Aorta (tissue), 5 donors: ENCODE data around the gene TCEA3. TPM values are rescaled to one million over a fixed set of nuclear protein-coding genes. Genes with fewer than 3 reads are reported as not detected.

Experiments
- ATAC-seq: fragments of 200-7000 bp; cut with Tn5 transposase; one replicate; pipeline ENCODE4 v1.9.1; 2022; ENCODE audit warnings: moderate library complexity; ENCODE audit not compliant: low FRiP score
- DNase-seq, 2 donors: peaks; one replicate each; pipeline ENCODE4 v3.0.0-alpha.2; 2020
- H3K27ac ChIP-seq, 2 donors: one replicate each; pipeline ENCODE4 v1.5.1; 2013; ENCODE audit warnings: low read length in 2 of 2, mild to moderate bottlenecking in 2 of 2, moderate library complexity in 2 of 2, control low read depth in 1 of 2, inconsistent platforms in 1 of 2, low read depth in 1 of 2
- H3K27me3 ChIP-seq, 2 donors: one replicate each; pipeline ENCODE4 v1.6.1; 2013; ENCODE audit warnings: control low read depth in 1 of 2, low read length in 1 of 2, mild to moderate bottlenecking in 1 of 2, moderate library complexity in 1 of 2; ENCODE audit not compliant: insufficient read depth in 2 of 2, control insufficient read depth in 1 of 2
- H3K36me3 ChIP-seq, 2 donors: one replicate each; pipeline ENCODE4 v1.6.1; 2013; ENCODE audit warnings: control low read depth in 1 of 2, low read length in 1 of 2, mild to moderate bottlenecking in 1 of 2; ENCODE audit not compliant: insufficient read depth in 2 of 2, control insufficient read depth in 1 of 2
- H3K4me1 ChIP-seq, 2 donors: one replicate each; pipeline ENCODE4 v1.6.1; 2013; ENCODE audit warnings: low read length in 2 of 2, control low read depth in 1 of 2, mild to moderate bottlenecking in 1 of 2, moderate library complexity in 1 of 2; ENCODE audit not compliant: insufficient read depth in 2 of 2, control insufficient read depth in 1 of 2
- H3K4me3 ChIP-seq, 2 donors: one replicate each; pipeline ENCODE4 v1.5.1; 2013; ENCODE audit warnings: low read length in 2 of 2, control low read depth in 1 of 2, mild to moderate bottlenecking in 1 of 2
- H3K9me3 ChIP-seq: one replicate; pipeline ENCODE4 v1.6.1; 2013; ENCODE audit warnings: mild to moderate bottlenecking, low read length; ENCODE audit not compliant: control insufficient read depth
- WGBS, 2 donors: extraction: QIAGEN DNeasy Blood & Tissue Kit; methylation state at CpG; one replicate each; pipeline ENCODE4 v1.1.7; 2013; 5-methylcytosine and 5-hydroxymethylcytosine counted together
- intact Hi-C, 2 donors: fragments of 100-400 bp; cut with DNase I; formaldehyde crosslinking; loops; one replicate each; pipeline versions ENCODE4 v1.14.2 to v1.15.0; 2022
- polyA plus RNA-seq, 2 donors: library from polyadenylated mRNA; stranded (reverse); fragments of 200-250 nt; gene quantifications; one replicate each; pipeline ENCODE4 v1.2.3, GENCODE V29; 2013
- total RNA-seq, 2 donors: library from RNA; stranded (reverse); fragmentation: NEBNext Ultra II Directional; extraction: Animal tissue kit (Norgen Biotek cat#: 25700); gene quantifications; one replicate each; pipeline ENCODE4 v1.2.1, GENCODE V29; 2021
- donor health status: healthy with polysubstance abuse.
- donor health status: Bipolar disorder and iron deficiency.
- donor health status: DM: no; HTN: no; CAD: no.
- donor health status: DM: no; HTN: no; CAD: no.
- donor health status: DM: yes; HTN: yes; CAD: no.

Gene TCEA3
- total and polyA plus RNA-seq, 4 donors, result 25.7 to 51.3 (median 34.2) TPM

GRCh38 chr1:23396380-23396779, 28.2 kb downstream of the TCEA3 start:
- Histone ChIP-seq H3K27me3 (no peaks in the 10 kb centered on the region), H3K27ac (no peak overlapping the region), H3K4me3 (no peak overlapping the region), H3K9me3 (no peaks in the 10 kb centered on the region), H3K4me1 (no peaks in the 10 kb centered on the region), H3K36me3 (peaks cover 0 to 2% of the 10 kb centered on the region in 2 donors)
- ATAC-seq (no peak), DNase-seq (no peak)
- intact Hi-C loops, result no loop called here
- WGBS, 2 donors, result 96 to 97% methylated on average over 2 of the region's 2 CpGs

- intact Hi-C loops, result no loop called here
- H3K36me3 ChIP-seq, result peaks cover 0 to 2% of the 10 kb centered on the region in 2 donors
- no peak overlapping the region for H3K4me3 ChIP-seq
- 88 to 89% methylated on average over 4 of the region's 4 CpGs for WGBS, 2 donors
- DNase-seq (no peak), ATAC-seq (no peak)
- H3K27ac ChIP-seq, result no peak overlapping the region
- H3K4me1 ChIP-seq, result no peaks in the 10 kb centered on the region
- no peaks in the 10 kb centered on the region for H3K9me3 ChIP-seq
- no peaks in the 10 kb centered on the region for H3K27me3 ChIP-seq
These were observed 28.7 kb downstream of the TCEA3 start for GRCh38 chr1:23395849-23396248.

GRCh38 chr1:23395154-23395724, 29.3 kb downstream of the TCEA3 start:
- ATAC-seq (peak; percentile 60), DNase-seq (no peak)
- no peaks in the 10 kb centered on the region for H3K27me3 ChIP-seq
- WGBS, 2 donors, result 58 to 64% methylated on average over 8 of the region's 8 CpGs
- peaks cover 0 to 2% of the 10 kb centered on the region in 2 donors for H3K36me3 ChIP-seq
- intact Hi-C loops, result no loop called here
- H3K4me1 ChIP-seq, result no peaks in the 10 kb centered on the region
- H3K4me3 ChIP-seq, result no peak overlapping the region
- no peak overlapping the region for H3K27ac ChIP-seq
- no peaks in the 10 kb centered on the region for H3K9me3 ChIP-seq

GRCh38 chr1:23394684-23395083, 29.9 kb downstream of the TCEA3 start:
- Histone ChIP-seq H3K27ac (no peak overlapping the region), H3K4me1 (no peaks in the 10 kb centered on the region), H3K9me3 (no peaks in the 10 kb centered on the region), H3K4me3 (no peak overlapping the region), H3K36me3 (peaks cover 0 to 2% of the 10 kb centered on the region in 2 donors), H3K27me3 (no peaks in the 10 kb centered on the region)
- DNase-seq, result peak; percentile 89 to 90
- ATAC-seq, result peak; percentile 89
- WGBS, 2 donors, result 38 to 40% methylated on average over 7 of the region's 7 CpGs
- intact Hi-C loops, result no loop called here

DNA sequence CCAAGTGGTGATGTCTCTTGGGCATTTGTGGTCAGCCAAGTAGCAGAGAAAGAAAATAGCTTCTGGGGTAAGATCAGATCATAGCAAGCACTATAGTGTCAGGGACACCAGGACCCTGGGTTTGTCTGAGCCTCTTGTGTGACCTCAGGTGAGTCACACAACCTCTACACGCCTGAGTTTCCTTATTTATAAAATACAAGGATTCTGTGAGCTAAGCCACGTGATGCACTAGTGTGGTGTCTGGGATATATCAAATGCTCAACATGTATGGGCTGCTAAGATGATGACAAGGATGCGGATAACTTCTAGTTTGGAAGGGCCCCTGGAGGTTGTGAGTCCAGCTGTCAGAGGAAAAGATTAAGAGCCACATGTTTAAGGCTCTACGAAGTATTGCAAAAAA, 30.4 kb downstream of the TCEA3 start:
- WGBS, 2 donors, result 68 to 69% methylated on average over 4 of the region's 4 CpGs
- Histone ChIP-seq H3K27me3 (no peaks in the 10 kb centered on the region), H3K4me3 (no peak overlapping the region), H3K4me1 (no peaks in the 10 kb centered on the region), H3K36me3 (peaks cover 0 to 2% of the 10 kb centered on the region in 2 donors), H3K27ac (no peak overlapping the region), H3K9me3 (no peaks in the 10 kb centered on the region)
- intact Hi-C loops, result no loop called here
- DNase-seq (no peak), ATAC-seq (no peak)

DNA sequence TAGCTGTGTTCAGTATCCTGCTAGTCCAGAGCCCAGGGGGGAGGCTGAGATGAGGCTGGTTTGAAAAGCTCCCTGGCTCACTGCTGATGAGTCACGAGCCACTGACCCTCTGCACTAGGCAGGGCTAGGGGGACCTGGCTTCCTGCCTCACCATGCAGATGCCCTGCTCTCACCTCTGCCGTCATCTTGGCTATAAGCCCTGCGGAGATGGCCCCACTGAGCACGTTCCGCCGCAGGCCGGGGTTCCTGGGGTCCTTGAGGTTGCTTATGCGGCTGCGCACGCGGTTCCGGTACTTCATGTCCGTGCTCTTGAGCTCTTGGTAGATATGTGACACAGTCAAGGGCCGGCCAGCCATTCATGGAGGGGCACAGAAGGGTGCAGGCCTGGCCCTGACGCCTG, 30.8 kb downstream of the TCEA3 start:
- peak; percentile 71 for ATAC-seq
- Histone ChIP-seq H3K27me3 (no peaks in the 10 kb centered on the region), H3K27ac (no peak overlapping the region), H3K36me3 (peaks cover 0 to 2% of the 10 kb centered on the region in 2 donors), H3K9me3 (no peaks in the 10 kb centered on the region), H3K4me3 (no peak overlapping the region), H3K4me1 (no peaks in the 10 kb centered on the region)
- WGBS, 2 donors, result 91 to 92% methylated on average over 15 of the region's 15 CpGs
- intact Hi-C loops, result no loop called here
- DNase-seq, result peak; percentile 59 to 79

DNA sequence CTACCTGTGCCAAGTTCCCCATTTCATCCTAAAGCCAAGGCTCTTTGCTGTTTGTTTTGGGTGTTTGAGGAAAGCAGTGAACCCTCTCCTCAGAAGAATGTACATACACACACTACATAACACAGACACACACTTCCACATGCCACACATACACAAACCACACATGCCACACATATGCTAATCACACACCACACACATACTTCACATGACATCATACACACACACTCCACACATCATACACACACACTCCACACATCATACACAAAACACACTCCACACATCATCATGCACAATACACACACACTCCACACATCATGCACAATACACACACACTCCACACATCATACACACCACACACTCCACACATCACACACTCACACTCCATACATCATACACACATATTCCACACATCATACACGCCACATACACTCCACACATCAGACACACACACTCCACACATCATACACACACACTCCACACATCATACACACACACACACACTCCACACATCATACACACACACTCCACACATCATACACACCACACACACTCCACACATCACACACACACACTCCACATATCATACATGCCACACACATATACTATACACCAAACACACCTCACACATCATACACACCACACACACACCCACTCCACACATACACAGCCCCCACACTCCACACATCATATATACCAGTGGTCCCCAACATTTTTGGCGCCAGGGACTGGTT, 32.3 kb downstream of the TCEA3 start:
- intact Hi-C loops, result no loop called here
- no peak overlapping the region for H3K4me3 ChIP-seq
- H3K4me1 ChIP-seq, result no peaks in the 10 kb centered on the region
- no peak overlapping the region for H3K27ac ChIP-seq
- H3K9me3 ChIP-seq, result no peaks in the 10 kb centered on the region
- ATAC-seq (peak; percentile 5), DNase-seq (no peak)
- no peaks in the 10 kb centered on the region for H3K27me3 ChIP-seq
- no peaks in the 10 kb centered on the region for H3K36me3 ChIP-seq
- 80 to 89% methylated on average over 2 of the region's 2 CpGs for whole genome bisulfite sequencing, 2 donors

- Histone ChIP-seq H3K27ac (no peak overlapping the region), H3K9me3 (no peaks in the 10 kb centered on the region), H3K27me3 (no peaks in the 10 kb centered on the region), H3K36me3 (peaks cover 0 to 1% of the 10 kb centered on the region in 2 donors), H3K4me1 (no peaks in the 10 kb centered on the region), H3K4me3 (no peak overlapping the region)
- DNase-seq (no peak), ATAC-seq (no peak)
- 57 to 62% methylated on average over 9 of the region's 9 CpGs for WGBS, 2 donors
- intact Hi-C loops, result no loop called here
These were observed 34.7 kb downstream of the TCEA3 start for GRCh38 chr1:23389837-23390321.

DNA sequence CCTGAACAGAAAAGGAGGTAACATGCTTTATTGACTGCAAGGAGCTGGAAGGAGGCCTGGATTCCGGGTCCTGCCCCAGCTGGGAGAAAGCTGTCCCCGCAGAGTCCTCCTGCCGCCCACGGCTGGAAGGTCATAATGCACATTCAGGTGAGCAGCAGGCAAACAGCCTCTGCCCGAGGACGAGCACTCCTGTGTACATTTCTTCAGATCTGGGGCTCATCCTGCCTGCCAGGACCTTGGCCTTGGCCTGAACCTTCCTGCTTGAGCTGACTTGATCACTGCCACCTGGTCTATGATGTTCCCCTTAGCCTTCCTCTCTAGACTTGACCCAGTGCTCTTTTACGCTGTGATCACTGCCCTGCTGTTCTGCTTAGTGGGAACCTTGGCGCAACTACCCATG, 37.1 kb downstream of the TCEA3 start:
- Histone ChIP-seq H3K27ac (no peak overlapping the region), H3K36me3 (peaks cover 0 to 1% of the 10 kb centered on the region in 2 donors), H3K4me3 (no peak overlapping the region), H3K4me1 (no peaks in the 10 kb centered on the region), H3K9me3 (no peaks in the 10 kb centered on the region), H3K27me3 (no peaks in the 10 kb centered on the region)
- intact Hi-C loops, result no loop called here
- DNase-seq (no peak), ATAC-seq (no peak)
- 92 to 93% methylated on average over 8 of the region's 8 CpGs for WGBS, 2 donors
